CD4-positive, alpha-beta T cell treated with Interleukin-12 subunit alpha and Interleukin-12 subunit beta, for 1 hour (primary cell): Measurements from ENCODE around the gene RETREG3.
"Not testable (repeated sequence)": the region's sequence is repeated elsewhere in the genome, so short reads cannot be mapped to it uniquely, and the experiment has no call there.

Experiments used
- DNase-seq: peaks from one replicate; pipeline ENCODE4 v3.0.0-alpha.2; 2020

The RETREG3 gene

GRCh38 chr17:42568341-42569111 is 40.6 kb downstream of the RETREG3 start:
- DNase-seq: no peak

DNA sequence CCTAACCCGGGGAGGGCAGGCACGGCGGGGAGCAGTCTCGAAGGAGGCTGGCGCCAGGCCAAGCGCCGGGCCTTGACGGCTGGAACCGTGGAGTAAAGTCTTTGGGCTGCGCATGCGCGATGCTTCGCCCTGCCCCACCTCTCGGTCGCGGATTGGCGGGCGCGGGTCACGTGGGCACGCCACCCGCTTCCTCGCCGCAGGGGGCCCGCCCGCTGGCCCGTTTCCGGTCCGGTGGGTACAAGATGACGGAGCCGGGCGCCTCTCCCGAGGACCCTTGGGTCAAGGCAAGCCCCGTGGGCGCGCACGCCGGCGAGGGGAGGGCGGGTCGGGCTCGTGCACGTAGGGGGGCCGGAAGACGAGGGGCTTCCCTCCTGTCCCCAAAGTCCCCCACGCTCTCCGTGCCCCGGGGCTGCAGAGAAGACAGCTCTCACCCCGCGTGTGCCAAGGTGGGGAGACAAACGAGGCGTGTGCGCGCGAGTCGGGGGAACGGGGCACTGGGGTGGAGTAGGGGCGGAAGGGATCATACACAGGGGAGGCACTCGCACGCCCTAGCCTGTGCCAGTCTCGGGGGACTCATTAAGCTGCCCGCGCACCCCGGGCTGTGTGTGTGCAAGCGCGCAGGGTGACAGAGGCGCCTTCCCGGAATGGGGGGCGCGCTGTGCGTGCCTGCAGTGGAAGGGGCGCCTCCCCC is 42.1 kb downstream of the RETREG3 start, which contains the start of gene MLX:
Gene MLX, plus strand, starts transcription at position 218 of the 691 bp plus-strand sequence. Its CDS starts 25 bp downstream, at position 243.
- peak; percentile 93 for DNase-seq

- DNase-seq: no peak
These were observed 42.8 kb downstream of the RETREG3 start for GRCh38 chr17:42566215-42566882.

DNA sequence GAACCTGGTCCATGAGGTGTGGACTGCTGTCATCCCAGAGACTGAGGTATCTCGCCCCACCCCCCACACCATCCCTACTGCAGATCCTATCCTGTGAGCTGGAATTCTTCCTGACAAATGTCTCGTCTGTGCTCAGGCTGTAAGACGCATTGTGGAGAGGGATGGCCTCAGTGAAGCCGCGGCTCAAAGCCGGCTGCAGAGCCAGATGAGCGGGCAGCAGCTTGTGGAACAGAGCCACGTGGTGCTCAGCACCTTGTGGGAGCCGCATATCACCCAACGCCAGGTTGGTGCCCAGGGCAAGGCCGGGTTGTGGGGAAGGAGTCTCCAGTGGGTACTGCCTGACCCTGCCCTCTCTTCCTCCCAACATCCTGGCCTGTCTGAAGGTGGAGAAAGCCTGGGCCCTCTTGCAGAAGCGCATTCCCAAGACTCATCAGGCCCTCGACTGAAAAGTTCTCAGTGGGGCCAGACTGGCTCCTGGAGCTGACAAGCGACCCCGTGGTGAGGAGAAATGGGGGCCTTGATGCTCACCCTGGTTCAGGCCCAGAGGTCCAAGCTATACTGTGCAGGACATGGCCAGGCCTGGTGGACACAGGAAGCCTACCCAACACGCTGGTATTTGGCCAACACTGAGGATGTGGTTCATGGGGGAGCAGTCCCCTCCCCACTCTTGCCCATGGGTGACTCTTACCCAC is 43.5 kb downstream of the RETREG3 start:
- no peak for DNase-seq

GRCh38 chr17:42564815-42565522 is 44.2 kb downstream of the RETREG3 start:
- no peak for DNase-seq

GRCh38 chr17:42563950-42564349 is 45.2 kb downstream of the RETREG3 start:
- DNase-seq: no peak

DNA sequence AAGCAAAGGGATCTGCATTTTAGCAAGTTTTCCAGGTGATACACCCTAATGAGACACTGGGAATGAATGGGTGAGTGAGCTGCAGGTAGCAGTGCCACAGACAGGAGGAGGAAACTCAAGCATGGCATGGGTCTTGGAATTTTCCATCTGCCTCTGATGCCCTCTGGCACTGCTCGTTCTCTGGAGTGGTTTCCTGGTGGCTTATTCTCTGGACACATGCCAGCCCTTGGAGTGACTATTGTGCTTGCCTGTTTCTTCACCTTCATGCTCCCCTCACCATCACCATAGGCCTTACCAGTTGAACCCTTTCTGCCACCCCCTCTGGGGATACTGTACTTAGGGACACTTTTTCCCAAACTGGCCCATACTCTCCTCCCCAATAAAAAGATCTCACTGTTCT is 45.6 kb downstream of the RETREG3 start:
- DNase-seq: no peak

- DNase-seq: no peak
These were observed 46.0 kb downstream of the RETREG3 start for GRCh38 chr17:42563143-42563509.

GRCh38 chr17:42562388-42563142 is 46.6 kb downstream of the RETREG3 start:
- DNase-seq: no peak

- peak; percentile 95 for DNase-seq
These were observed 47.2 kb downstream of the RETREG3 start, which contains the start of gene COASY for GRCh38 chr17:42561897-42562387. Gene COASY, plus strand, starts transcription at chr17:42562148. Its CDS starts 475 bp downstream, at chr17:42562623.

DNA sequence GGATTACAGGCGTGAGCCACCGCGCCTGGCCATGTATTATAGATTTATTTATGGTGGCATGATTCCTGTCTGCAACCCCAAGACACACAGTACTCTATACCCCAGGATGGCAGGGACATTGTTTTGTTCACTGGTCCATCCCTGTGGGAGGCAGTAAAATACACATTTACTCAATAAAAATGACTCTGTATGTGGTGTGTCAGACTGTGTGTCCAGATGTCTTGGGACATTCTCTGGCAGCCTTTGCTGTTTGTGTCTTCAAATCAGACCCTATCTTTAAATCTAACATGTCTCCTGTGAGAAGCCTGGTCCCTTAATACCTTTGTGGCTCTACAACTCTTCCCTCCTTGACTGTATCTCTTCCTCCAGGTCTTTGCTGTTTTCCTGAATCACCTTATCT is 48.9 kb downstream of the RETREG3 start:
- DNase-seq: no peak

GRCh38 chr17:42559075-42559474 is 50.1 kb downstream of the RETREG3 start:
- no peak for DNase-seq

DNA sequence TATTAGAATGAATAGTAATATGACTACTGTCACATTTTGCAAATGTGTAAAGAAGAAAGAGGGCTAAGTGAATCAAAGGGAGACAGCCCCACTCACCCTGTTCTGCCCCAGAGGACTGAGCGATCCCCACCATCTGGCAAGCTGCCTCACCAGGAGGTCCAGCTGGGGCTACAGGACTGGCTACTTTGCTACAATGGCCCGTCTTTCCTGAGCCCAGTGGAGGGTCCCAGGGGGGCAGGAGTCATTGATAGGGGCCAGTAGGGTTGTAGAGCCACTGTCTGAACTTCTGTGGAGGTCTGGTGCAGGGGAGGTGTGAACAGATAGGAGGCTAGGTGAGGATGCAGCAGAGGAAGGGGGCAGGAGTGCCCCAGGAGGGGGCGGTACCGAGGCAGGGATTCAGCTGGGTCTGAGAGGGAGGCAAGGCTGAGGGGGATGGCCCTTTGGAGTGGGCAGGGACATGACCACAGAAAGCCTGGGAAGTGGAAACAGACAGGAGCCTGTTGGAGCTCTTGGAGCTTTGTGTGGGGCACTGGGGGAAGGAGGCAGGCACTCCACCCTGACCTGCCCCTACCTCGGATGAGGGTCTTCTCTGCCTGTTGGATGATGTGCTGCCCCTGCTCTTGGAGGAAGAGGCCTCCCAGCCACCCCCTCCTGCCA is 53.1 kb downstream of the RETREG3 start:
- not testable (repeated sequence) for DNase-seq

DNA sequence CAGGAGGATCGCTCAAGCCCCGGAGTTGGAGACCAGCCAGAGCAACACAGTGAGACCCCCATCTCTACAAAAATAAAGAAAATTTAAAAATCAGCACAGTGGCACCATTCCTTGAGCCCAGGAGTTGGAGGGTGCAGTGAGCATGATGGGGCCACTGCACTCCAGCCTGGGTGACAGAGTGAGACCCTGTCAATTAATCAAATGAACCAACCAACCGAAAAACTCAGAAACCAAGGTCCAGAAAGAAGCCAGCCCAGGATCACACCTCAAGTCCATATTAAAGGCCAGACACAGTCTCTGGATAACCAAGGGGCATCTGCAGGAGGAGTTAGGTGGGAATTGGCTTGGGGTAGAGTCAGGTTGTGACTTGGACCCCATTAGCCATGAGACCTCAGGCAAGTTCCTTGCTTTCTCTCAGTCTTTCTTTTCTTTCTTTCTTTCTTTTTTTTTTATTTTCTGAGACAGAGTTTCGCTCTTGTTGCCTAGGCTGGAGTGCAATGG is 54.0 kb downstream of the RETREG3 start:
- no peak for DNase-seq

- peak; percentile 82 for DNase-seq
These were observed 54.7 kb downstream of the RETREG3 start for GRCh38 chr17:42554250-42555121.

- DNase-seq: peak; percentile 27
These were observed 55.3 kb downstream of the RETREG3 start for GRCh38 chr17:42553866-42554249.

DNA sequence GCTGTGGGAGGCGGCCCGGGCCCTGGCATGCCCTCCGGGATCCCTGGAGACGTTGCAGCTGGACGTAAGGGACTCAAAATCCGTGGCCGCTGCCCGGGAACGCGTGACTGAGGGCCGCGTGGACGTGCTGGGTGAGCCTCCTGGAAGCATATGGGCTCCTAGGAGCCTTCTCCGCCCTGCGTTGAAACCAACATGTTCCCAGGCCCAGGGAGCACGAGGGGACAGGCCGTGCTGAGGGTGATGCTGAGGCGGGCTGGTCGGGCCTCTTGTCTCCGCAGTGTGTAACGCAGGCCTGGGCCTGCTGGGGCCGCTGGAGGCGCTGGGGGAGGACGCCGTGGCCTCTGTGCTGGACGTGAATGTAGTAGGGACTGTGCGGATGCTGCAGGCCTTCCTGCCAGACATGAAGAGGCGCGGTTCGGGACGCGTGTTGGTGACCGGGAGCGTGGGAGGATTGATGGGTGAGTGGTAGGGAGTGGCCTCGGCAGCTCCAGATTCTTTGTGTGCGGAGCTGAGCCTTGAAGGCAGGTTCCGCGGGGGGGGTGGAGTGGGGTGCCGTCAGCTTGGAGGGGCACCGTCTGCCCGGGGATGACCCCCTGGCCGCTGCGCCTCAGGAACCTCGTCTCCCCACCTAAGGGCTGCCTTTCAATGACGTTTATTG is 55.9 kb downstream of the RETREG3 start:
- DNase-seq: no peak

GRCh38 chr17:42552736-42553135 is 56.4 kb downstream of the RETREG3 start, which contains the start of gene HSD17B1:
Gene HSD17B1, plus strand, starts transcription at chr17:42552923. Its CDS starts 11 bp downstream, at chr17:42552934.
- not testable (repeated sequence) for DNase-seq
